ENCODE measurements around the gene MINK1. TPM values are rescaled to one million over a fixed set of nuclear protein-coding genes. Genes with fewer than 3 reads are reported as not detected.
A peak's percentile ranks its signal among the peaks of the same experiment; 100 is the strongest.

The MINK1 gene
- total and polyA plus RNA-seq, 2 of the 13 experiments (the other 11 are each of a cell fraction or from before 2014, with no cell fraction given), result 17.2 to 63.9 TPM

GRCh38 chr17:4786516-4786915 lies 46.6 kb upstream of the MINK1 start:
- no peaks in the 10 kb centered on the region for H4K20me1 ChIP-seq (ENCODE audit: insufficient read depth, low read length)
- DNase-seq (ENCODE audit: low spot score) (no peak), FAIRE-seq (no peak), ATAC-seq (no peak)
- in situ Hi-C loops (cut with HindIII; ENCODE audit: extremely low pct_ligation_motif_present, low pct_unique_long_range_greater_than_20kb), result loop anchor here (10.0 kb wide), 1 partner anchor 52 kb away; the partner anchor contains the start of genes CXCL16, MED11 and ZMYND15
- H3K27me3 ChIP-seq (ENCODE audit: control insufficient read depth in 1 of 2, insufficient read depth in 2 of 2, low read length in 2 of 2), result no peaks in the 10 kb centered on the region; a peak in 1 of 5 replicates
- peak overlapping the region; percentile 96 for H3K27ac ChIP-seq (ENCODE audit: extremely low read length, insufficient read depth, low read length)
- H3K9me3 ChIP-seq (ENCODE audit: low read length), result no peaks in the 10 kb centered on the region
- H3K4me3 ChIP-seq (replicated peaks in 1 of 3; ENCODE audit: insufficient read depth in 1 of 3, low read depth in 2 of 3, low read length in 3 of 3), result no peak overlapping the region
- ChIA-PET POLR2A (interaction anchor here (1.2 to 6.4 kb wide), 4 partner anchors 10 to 77 kb away, joined by 3 to 317 read pairs (median 64); partner anchors contain the start of genes ARRB2, PSMB6 and TM4SF5), CTCF (ENCODE audit: low intra/inter-chr PET ratio, low total read pairs) (interaction anchor here (1.3 kb wide), 1 partner anchor 100 kb away, joined by 4 read pairs; no protein-coding TSS in a partner anchor)
- H3K36me3 ChIP-seq (replicated peaks in 1 of 2; ENCODE audit: control insufficient read depth in 1 of 2, insufficient read depth in 2 of 2, low read length in 2 of 2), result peaks cover 5 to 8% of the 10 kb centered on the region in 2 experiments; a peak in 4 of 5 replicates
- no peak overlapping the region for H2AFZ ChIP-seq (ENCODE audit: low read length)
- intact Hi-C loops (cut with micrococcal nuclease; ENCODE audit: unreplicated experiment), result no loop called here
- peaks cover 28% of the 10 kb centered on the region for H3K4me1 ChIP-seq (ENCODE audit: insufficient read depth, low read length)
- peaks cover 15% of the 10 kb centered on the region for H3K79me2 ChIP-seq (ENCODE audit: insufficient read depth, low read length)
- WGBS (ENCODE audit: low lambda C conversion rate), result 82% methylated on average over 6 of the region's 6 CpGs
- TF ChIP-seq ZNF24 (IDR thresholded peaks at IDR 0.05) (no peak), MTF2 (CRISPR knock-in tag; IDR thresholded peaks at IDR 0.05; ENCODE audit: borderline replicate concordance) (no peak), KAT2B (IDR thresholded peaks at IDR 0.05; ENCODE audit: borderline replicate concordance, low read depth, low read length) (no peak), JUND (CRISPR knock-in tag; IDR thresholded peaks at IDR 0.05) (no peak), ZNF44 (CRISPR knock-in tag; IDR thresholded peaks at IDR 0.05) (no peak), ATAD3A (CRISPR knock-in tag; IDR thresholded peaks at IDR 0.05) (no peak), REPIN1 (CRISPR knock-in tag; IDR thresholded peaks at IDR 0.05; ENCODE audit: borderline replicate concordance, low read depth) (no peak), RAD51 (IDR thresholded peaks at IDR 0.05; ENCODE audit: borderline replicate concordance) (no peak), NCOA5 (CRISPR knock-in tag; IDR thresholded peaks at IDR 0.05) (no peak), RELA (CRISPR knock-in tag; IDR thresholded peaks at IDR 0.05) (no peak)
- no peak overlapping the region for H3K4me2 ChIP-seq (ENCODE audit: low read depth, low read length)
- peak overlapping the region; percentile 34; the same call in 1 of the 2 replicates for H3K9ac ChIP-seq (ENCODE audit: insufficient read depth, low read depth, low read length)
- no TSS peak for BruUV-seq (replicated peaks)
